ENCODE measurements around the gene RNF5. TPM values are rescaled to one million over a fixed set of nuclear protein-coding genes. Genes with fewer than 3 reads are reported as not detected.

The RNF5 gene
- total and polyA plus RNA-seq, 9 of the 15 experiments (the other 6 are each of a cell fraction or from before 2014, with no cell fraction given) = 62.2 to 245 (median 129) TPM

GRCh38 chr6:32190054-32190851, 12.0 kb downstream of the RNF5 start, which contains the start of gene PBX2 (continued):
- TF ChIP-seq AFF4 (CRISPR knock-in tag; IDR thresholded peaks at IDR 0.05) = no peak
- TF ChIP-seq POLR3G (IDR thresholded peaks at IDR 0.05; ENCODE audit: extremely low read depth, insufficient read length, insufficient replicate concordance) = no peak
- TF ChIP-seq TAF1 (IDR thresholded peaks at IDR 0.05; ENCODE audit: control insufficient read depth, extremely low read depth, insufficient read depth, low read length, severe bottlenecking) = peak; percentile 33
- TF ChIP-seq FOXP1 (CRISPR knock-in tag; IDR thresholded peaks at IDR 0.05) = no peak
- no peak for TF ChIP-seq HMG20A (CRISPR knock-in tag; conservative IDR thresholded peaks at IDR 0.05)
- no peak for TF ChIP-seq FOXP4 (CRISPR knock-in tag; IDR thresholded peaks at IDR 0.05; ENCODE audit: borderline replicate concordance)
- TF ChIP-seq, protein P1, sequence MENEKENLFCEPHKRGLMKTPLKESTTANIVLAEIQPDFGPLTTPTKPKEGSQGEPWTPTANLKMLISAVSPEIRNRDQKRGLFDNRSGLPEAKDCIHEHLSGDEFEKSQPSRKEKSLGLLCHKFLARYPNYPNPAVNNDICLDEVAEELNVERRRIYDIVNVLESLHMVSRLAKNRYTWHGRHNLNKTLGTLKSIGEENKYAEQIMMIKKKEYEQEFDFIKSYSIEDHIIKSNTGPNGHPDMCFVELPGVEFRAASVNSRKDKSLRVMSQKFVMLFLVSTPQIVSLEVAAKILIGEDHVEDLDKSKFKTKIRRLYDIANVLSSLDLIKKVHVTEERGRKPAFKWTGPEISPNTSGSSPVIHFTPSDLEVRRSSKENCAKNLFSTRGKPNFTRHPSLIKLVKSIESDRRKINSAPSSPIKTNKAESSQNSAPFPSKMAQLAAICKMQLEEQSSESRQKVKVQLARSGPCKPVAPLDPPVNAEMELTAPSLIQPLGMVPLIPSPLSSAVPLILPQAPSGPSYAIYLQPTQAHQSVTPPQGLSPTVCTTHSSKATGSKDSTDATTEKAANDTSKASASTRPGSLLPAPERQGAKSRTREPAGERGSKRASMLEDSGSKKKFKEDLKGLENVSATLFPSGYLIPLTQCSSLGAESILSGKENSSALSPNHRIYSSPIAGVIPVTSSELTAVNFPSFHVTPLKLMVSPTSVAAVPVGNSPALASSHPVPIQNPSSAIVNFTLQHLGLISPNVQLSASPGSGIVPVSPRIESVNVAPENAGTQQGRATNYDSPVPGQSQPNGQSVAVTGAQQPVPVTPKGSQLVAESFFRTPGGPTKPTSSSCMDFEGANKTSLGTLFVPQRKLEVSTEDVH (IDR thresholded peaks at IDR 0.05; ENCODE audit: low read depth, partially characterized antibody) = peak; percentile 69
- TF ChIP-seq, protein P2, sequence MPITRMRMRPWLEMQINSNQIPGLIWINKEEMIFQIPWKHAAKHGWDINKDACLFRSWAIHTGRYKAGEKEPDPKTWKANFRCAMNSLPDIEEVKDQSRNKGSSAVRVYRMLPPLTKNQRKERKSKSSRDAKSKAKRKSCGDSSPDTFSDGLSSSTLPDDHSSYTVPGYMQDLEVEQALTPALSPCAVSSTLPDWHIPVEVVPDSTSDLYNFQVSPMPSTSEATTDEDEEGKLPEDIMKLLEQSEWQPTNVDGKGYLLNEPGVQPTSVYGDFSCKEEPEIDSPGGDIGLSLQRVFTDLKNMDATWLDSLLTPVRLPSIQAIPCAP (CRISPR knock-in tag; IDR thresholded peaks at IDR 0.05; ENCODE audit: borderline replicate concordance) = no peak
- TF ChIP-seq MTA1 (IDR thresholded peaks at IDR 0.05; ENCODE audit: borderline replicate concordance) = peak; percentile 94
- TF ChIP-seq HMGN3 (IDR thresholded peaks at IDR 0.05; ENCODE audit: borderline replicate concordance, extremely low read depth, insufficient read length, low read depth, low read length) = no peak
- no peak for TF ChIP-seq HCFC1 (IDR thresholded peaks at IDR 0.05; ENCODE audit: low read depth, low read length)
- no peak for TF ChIP-seq ZNF239 (CRISPR knock-in tag; IDR thresholded peaks at IDR 0.05)

Data from K562 (cell line).